Measurements from ENCODE around the gene ALOX5AP.

- TF ChIP-seq JUND (IDR thresholded peaks at IDR 0.05) (no peak), HNF4A (conservative IDR thresholded peaks at IDR 0.05) (no peak), GABPA (IDR thresholded peaks at IDR 0.05 in 1 of 2, conservative IDR thresholded peaks at IDR 0.05 in 1 of 2) (no peak), SP1 (IDR thresholded peaks at IDR 0.05) (no peak), RXRA (IDR thresholded peaks at IDR 0.05) (no peak), REST (IDR thresholded peaks at IDR 0.05) (no peak)
- TF ChIP-seq, protein P1, sequence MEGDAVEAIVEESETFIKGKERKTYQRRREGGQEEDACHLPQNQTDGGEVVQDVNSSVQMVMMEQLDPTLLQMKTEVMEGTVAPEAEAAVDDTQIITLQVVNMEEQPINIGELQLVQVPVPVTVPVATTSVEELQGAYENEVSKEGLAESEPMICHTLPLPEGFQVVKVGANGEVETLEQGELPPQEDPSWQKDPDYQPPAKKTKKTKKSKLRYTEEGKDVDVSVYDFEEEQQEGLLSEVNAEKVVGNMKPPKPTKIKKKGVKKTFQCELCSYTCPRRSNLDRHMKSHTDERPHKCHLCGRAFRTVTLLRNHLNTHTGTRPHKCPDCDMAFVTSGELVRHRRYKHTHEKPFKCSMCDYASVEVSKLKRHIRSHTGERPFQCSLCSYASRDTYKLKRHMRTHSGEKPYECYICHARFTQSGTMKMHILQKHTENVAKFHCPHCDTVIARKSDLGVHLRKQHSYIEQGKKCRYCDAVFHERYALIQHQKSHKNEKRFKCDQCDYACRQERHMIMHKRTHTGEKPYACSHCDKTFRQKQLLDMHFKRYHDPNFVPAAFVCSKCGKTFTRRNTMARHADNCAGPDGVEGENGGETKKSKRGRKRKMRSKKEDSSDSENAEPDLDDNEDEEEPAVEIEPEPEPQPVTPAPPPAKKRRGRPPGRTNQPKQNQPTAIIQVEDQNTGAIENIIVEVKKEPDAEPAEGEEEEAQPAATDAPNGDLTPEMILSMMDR (IDR thresholded peaks at IDR 0.05; ENCODE audit: low read depth, low read length, missing input control) = no peak
- TF ChIP-seq, protein P2, sequence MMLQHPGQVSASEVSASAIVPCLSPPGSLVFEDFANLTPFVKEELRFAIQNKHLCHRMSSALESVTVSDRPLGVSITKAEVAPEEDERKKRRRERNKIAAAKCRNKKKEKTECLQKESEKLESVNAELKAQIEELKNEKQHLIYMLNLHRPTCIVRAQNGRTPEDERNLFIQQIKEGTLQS (IDR thresholded peaks at IDR 0.05) = no peak
Observed at GRCh38 chr13:30711375-30711774, 24.0 kb upstream of the ALOX5AP start.

Measured in liver (tissue), 3 donors.